ENCODE data around the gene RAPGEF4.

Gene RAPGEF4

GRCh38 chr2:172819943-172820342 lies 84.3 kb downstream of the RAPGEF4 start:
- TF ChIP-seq, protein P1, sequence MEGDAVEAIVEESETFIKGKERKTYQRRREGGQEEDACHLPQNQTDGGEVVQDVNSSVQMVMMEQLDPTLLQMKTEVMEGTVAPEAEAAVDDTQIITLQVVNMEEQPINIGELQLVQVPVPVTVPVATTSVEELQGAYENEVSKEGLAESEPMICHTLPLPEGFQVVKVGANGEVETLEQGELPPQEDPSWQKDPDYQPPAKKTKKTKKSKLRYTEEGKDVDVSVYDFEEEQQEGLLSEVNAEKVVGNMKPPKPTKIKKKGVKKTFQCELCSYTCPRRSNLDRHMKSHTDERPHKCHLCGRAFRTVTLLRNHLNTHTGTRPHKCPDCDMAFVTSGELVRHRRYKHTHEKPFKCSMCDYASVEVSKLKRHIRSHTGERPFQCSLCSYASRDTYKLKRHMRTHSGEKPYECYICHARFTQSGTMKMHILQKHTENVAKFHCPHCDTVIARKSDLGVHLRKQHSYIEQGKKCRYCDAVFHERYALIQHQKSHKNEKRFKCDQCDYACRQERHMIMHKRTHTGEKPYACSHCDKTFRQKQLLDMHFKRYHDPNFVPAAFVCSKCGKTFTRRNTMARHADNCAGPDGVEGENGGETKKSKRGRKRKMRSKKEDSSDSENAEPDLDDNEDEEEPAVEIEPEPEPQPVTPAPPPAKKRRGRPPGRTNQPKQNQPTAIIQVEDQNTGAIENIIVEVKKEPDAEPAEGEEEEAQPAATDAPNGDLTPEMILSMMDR (IDR thresholded peaks at IDR 0.05; ENCODE audit: insufficient read depth, low read depth, low read length, missing control alignments) = no peak
- DNase-seq (ENCODE audit: low read depth) = no peak
- no peak overlapping the region for H3K4me3 ChIP-seq (ENCODE audit: low read depth, low read length)

DNA sequence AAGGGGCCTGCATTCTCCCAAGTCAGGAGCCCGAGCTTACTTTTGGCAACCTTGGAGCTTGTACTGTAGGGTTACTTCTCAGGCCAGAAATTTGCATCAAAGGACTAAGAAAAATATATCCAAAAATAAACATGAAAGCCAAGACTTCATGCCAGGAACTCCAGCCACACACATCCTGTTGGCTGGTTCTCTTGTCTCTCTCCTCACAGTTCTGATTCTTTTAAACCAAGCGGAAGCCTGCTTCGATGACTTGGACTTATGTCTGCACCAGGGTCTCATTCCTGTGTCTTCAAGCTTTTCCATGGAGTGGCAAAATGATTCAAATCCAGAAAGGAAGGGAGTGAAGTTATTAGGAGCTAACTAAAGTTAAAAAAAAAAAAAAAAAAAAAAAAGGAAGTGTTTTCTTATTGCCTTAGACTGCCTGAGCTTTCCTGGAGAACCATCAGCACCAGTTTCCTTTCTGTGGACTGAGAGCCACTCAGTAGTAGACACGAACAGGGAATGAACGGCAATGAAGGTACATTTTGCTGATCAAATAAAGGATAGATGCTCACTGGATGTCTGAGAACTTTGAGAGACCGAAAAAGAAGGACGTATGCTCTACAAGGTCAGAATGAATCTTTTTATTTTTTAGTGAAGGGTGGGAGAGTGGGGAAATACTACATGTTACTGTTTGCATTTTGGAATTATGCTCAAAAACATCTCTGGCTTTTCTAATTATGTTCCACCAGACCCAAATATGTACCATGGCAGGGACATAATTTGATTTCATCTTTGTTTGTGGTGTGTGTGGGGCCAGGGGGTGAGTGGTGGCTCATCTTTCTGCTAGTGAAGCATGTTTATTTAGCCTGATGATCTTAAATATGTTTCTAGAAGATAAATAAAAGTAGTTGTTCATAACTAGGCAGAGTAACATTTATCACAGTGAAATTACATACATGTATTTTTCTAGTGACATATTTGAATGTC lies 86.0 kb downstream of the RAPGEF4 start:
- H3K4me3 ChIP-seq (ENCODE audit: low read depth, low read length) = no peak overlapping the region
- TF ChIP-seq, protein P1 (IDR thresholded peaks at IDR 0.05; ENCODE audit: insufficient read depth, low read depth, low read length, missing control alignments) = no peak
- DNase-seq (ENCODE audit: low read depth) = no peak

DNA sequence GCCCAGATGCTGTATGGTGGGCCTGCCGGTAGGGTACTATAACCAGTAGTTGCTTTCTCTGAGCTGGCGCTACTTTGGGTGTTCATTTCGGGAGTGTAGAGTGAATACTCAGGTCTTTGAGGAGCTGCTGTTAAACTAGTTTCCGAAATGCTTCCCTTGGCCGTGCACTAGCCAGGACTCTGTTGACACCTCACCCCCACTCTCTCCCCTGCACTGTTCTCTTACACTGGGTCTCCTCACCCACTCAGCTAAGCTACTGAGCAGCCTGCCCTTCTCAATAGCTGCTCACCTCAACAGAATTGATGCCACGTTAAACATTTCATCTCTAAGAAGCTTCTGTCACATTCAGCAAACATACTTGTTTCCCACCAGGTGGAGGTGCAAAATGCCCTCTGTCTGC lies 86.9 kb downstream of the RAPGEF4 start:
- TF ChIP-seq, protein P1 (IDR thresholded peaks at IDR 0.05; ENCODE audit: insufficient read depth, low read depth, low read length, missing control alignments) = no peak
- no peak overlapping the region for H3K4me3 ChIP-seq (ENCODE audit: low read depth, low read length)
- no peak for DNase-seq (ENCODE audit: low read depth)

DNA sequence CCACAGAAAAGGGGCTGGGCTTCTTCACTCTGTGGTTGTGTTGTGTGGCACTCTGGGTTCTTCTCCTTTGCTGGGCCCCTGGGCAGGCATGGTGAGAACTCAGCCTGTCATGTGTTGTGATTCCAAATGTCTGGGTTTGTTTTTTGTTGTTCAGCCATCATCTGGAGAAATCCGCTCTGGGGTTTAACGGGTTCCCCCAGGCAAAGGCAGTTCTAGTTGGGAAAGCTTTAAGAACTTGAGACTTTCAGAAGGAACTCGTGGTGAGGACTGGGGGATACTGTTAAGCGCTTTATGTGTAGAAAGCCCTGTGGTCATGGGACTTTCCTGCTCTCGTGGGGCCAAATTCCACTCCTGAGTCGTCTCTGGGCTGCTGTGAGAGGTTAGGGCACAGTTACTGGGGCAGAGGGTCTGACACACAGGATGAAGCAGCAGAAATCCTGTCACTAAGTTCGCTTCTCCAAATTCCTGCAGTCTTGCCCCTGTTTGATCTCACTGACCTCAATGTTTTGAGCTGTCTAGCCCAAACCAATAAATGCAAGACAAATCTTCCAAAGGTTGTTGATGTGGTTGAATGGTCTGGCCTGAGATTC lies 87.7 kb downstream of the RAPGEF4 start:
- TF ChIP-seq, protein P1 (IDR thresholded peaks at IDR 0.05; ENCODE audit: insufficient read depth, low read depth, low read length, missing control alignments) = no peak
- DNase-seq (ENCODE audit: low read depth) = peak; percentile 3

DNA sequence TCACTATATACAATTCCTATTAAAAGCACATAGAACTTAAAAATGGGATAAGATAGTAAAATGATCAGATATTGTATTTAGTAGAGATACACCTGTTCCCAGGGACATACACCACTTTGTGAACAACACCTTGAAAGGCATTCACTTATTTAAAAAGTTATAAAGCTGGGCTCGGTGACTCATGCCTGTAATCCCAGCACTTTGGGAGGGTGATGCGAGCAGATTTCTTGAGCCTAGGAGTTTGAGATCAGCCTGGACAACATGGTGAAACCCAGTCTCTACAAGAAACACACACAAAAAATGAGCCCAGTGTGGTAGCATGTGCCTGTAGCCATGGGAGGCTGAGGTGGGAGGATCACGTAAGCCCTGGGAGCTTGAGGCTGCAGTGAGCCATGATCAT lies 90.9 kb downstream of the RAPGEF4 start:
- no peak for DNase-seq (ENCODE audit: low read depth)
- TF ChIP-seq, protein P1 (IDR thresholded peaks at IDR 0.05; ENCODE audit: insufficient read depth, low read depth, low read length, missing control alignments) = no peak
- H3K4me3 ChIP-seq (ENCODE audit: low read depth, low read length) = no peak overlapping the region

More for the DNA sequence above, 87.7 kb downstream of the RAPGEF4 start:
- no peak overlapping the region for H3K4me3 ChIP-seq (ENCODE audit: low read depth, low read length)

DNA sequence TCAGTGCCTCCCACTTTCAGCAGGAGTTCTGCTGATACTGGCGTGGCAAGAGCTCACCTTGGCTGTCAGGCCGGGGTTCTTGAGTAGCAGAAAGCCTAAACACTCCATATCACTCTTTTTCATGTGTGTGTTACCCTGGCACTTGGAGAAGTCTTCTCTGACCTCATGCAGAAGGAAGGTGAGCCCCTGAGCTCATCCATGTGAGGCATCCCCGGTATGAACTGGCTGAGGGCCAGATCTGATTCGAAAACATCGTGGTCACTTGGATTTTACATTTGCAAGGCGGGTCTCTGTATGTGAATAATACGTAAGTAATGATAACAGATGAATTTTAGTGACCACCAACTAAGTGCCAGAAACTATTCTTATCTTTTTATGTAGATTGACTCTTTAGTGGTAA lies 93.6 kb downstream of the RAPGEF4 start:
- TF ChIP-seq, protein P1 (IDR thresholded peaks at IDR 0.05; ENCODE audit: insufficient read depth, low read depth, low read length, missing control alignments) = no peak
- no peak for DNase-seq (ENCODE audit: low read depth)
- H3K4me3 ChIP-seq (ENCODE audit: low read depth, low read length) = no peak overlapping the region
